Keratinocyte (primary cell): ENCODE results near the gene MIDN. TPM values are rescaled to one million over a fixed set of nuclear protein-coding genes. Genes with fewer than 3 reads are reported as not detected.

ENCODE experiments used
- DNase-seq: peaks from one replicate; pipeline ENCODE4 v3.0.0-alpha.2; 2011; ENCODE audit warnings: low read depth, missing footprints, low spot score
- FAIRE-seq: peaks from 2 replicates; lab custom pipeline; 2011; peaks lifted over from hg19 to GRCh38; lab: Jason Lieb, UNC
- H2AFZ ChIP-seq: 2 replicates; pipeline ENCODE4 v1.6.0; 2012; ENCODE audit warnings: low read length, control low read depth, inconsistent platforms; ENCODE audit not compliant: control insufficient read depth
- H3K27ac ChIP-seq: 2 replicates; pipeline ENCODE4 v1.5.1; 2011; ENCODE audit warnings: low read length; ENCODE audit not compliant: control insufficient read depth, insufficient read depth
- H3K27me3 ChIP-seq: 3 replicates; pipeline ENCODE4 v1.6.0; 2011; ENCODE audit warnings: low read length; ENCODE audit not compliant: control insufficient read depth, insufficient read depth; ENCODE audit errors: extremely low read depth
- H3K36me3 ChIP-seq, 2 experiments: 2 replicates in 1 of 2; 3 replicates in 1 of 2; pipeline ENCODE4 v1.5.1; 2011; ENCODE audit warnings: low read length in 2 of 2, mild to moderate bottlenecking in 1 of 2; ENCODE audit not compliant: control insufficient read depth in 2 of 2, insufficient read depth in 2 of 2; ENCODE audit errors: extremely low read depth in 1 of 2
- H3K4me1 ChIP-seq: 3 replicates; pipeline ENCODE4 v1.5.1; 2011; ENCODE audit warnings: low read length; ENCODE audit not compliant: control insufficient read depth, insufficient read depth; ENCODE audit errors: extremely low read depth
- H3K4me2 ChIP-seq: 3 replicates; pipeline ENCODE4 v1.6.0; 2011; ENCODE audit warnings: low read depth, low read length; ENCODE audit not compliant: control insufficient read depth, insufficient read depth; ENCODE audit errors: extremely low read depth
- H3K4me3 ChIP-seq, 3 experiments: fragments of 200-600 bp in 1 of 3; sonication (generic) in 1 of 3; 2 replicates in 2 of 3; 3 replicates in 1 of 3; pipeline ENCODE4 v1.5.1; 2011 to 2016; ENCODE audit warnings: low read length in 3 of 3, mild to moderate bottlenecking in 3 of 3, control low read depth in 2 of 3, inconsistent platforms in 1 of 3, low read depth in 1 of 3, mixed read lengths in 1 of 3, mixed run types in 1 of 3, moderate library complexity in 1 of 3; ENCODE audit not compliant: control insufficient read depth in 2 of 3, insufficient read depth in 2 of 3; ENCODE audit errors: extremely low read depth in 1 of 3
- H3K79me2 ChIP-seq: 2 replicates; pipeline ENCODE4 v1.6.0; 2012; ENCODE audit warnings: low read length; ENCODE audit not compliant: control insufficient read depth, insufficient read depth
- H3K9ac ChIP-seq: 3 replicates; pipeline ENCODE4 v1.6.0; 2011; ENCODE audit warnings: low read length; ENCODE audit not compliant: control insufficient read depth, insufficient read depth; ENCODE audit errors: extremely low read depth
- H3K9me1 ChIP-seq: 3 replicates; pipeline ENCODE4 v1.6.0; 2011; ENCODE audit warnings: low read length; ENCODE audit not compliant: control insufficient read depth, insufficient read depth; ENCODE audit errors: extremely low read depth
- H3K9me3 ChIP-seq: 2 replicates; pipeline ENCODE4 v1.5.1; 2012; ENCODE audit warnings: low read depth, low read length; ENCODE audit not compliant: control insufficient read depth
- H4K20me1 ChIP-seq: 3 replicates; pipeline ENCODE4 v1.6.0; 2011; ENCODE audit warnings: low read length; ENCODE audit not compliant: control insufficient read depth, insufficient read depth; ENCODE audit errors: extremely low read depth
- EZH2 ChIP-seq: IDR thresholded peaks from one replicate; pipeline ENCODE4 v1.6.1; 2012; ENCODE audit warnings: inconsistent platforms, mild to moderate bottlenecking, low read length, moderate library complexity
- dilution Hi-C: fragments of 300-500 bp; cut with MboI; formaldehyde crosslinking; loops from one replicate; pipeline ENCODE4 v1.7.0; 2020; ENCODE audit warnings: low sequenced_read_pairs; ENCODE audit not compliant: extremely low pct_ligation_motif_present
- polyA plus RNA-seq, 5 experiments: library from polyadenylated mRNA; depleted of rRNA in 3 of 5; stranded (reverse) in 3 of 5; stranded (forward) in 1 of 5; unstranded in 1 of 5; fragments of >200 nt; gene quantifications; 1 replicate in 1 of 5; 2 replicates in 3 of 5; 3 replicates in 1 of 5; pipeline versions ENCODE4 v1.2.1 to v1.2.3, GENCODE V29; 2011 to 2012; ENCODE audit warnings: missing spikeins in 2 of 5, low read depth in 1 of 5, low replicate concordance in 1 of 5
- TF ChIP-seq, protein P1 (sequence below), 3 experiments: IDR thresholded peaks in 1 of 3; conservative IDR thresholded peaks in 1 of 3; optimal IDR thresholded peaks in 1 of 3; 2 replicates in 2 of 3; 3 replicates in 1 of 3; pipeline versions ENCODE3 to v1.5.1; 2011; ENCODE audit warnings: low read length in 3 of 3, mild to moderate bottlenecking in 3 of 3, moderate library complexity in 2 of 3, control low read depth in 1 of 3, inconsistent platforms in 1 of 3; ENCODE audit not compliant: insufficient read depth in 2 of 3; ENCODE audit errors: extremely low read depth in 1 of 3

MIDN gene
- polyA plus RNA-seq, 1 donor (not counting 4 experiments of a cell fraction or from before 2014, with no cell fraction given): 4.7 TPM

DNA sequence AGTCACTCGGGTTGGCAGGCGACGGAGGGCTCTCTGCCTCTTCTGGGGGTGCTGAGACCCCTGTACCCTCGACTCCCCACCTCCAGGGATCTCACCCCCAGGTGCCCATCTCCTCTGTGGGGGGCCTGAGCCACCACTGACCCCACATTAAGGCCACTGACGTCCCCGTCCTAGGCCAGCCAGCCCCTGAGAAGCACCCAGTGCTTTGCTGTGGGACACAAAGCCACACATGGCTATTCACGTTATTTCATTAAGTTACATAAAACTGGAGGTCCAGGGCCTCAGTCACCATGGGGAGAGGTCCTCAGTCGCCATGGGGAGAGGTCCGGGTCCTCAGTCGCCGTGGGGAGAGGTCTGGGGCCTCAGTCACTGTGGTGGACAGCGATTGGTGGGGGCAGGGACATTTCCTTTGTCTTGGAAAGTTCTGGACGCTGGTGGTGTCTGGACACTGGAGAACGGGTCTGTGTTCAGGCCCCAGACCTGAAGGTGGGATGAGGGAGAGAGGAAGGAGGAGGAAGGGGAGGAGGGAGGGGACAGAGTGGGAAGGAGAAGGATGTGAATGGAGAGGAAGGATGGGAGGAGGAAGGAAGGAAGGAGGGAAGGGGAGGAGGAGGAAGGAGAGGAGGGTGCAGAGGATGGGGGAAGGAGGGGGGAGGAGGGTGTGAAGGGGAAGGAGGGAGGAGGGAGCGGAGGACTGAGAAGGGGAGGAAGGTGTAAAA is 33.3 kb downstream of the MIDN start:
- H3K27ac ChIP-seq: no peak overlapping the region
- no peaks in the 10 kb centered on the region for H3K9me3 ChIP-seq
- H2AFZ ChIP-seq: no peak overlapping the region
- H3K36me3 ChIP-seq: peaks cover 7 to 19% of the 10 kb centered on the region in 2 experiments
- dilution Hi-C loops: no loop called here
- FAIRE-seq (no peak), DNase-seq (no peak)
- no peak overlapping the region for H3K9ac ChIP-seq
- no peaks in the 10 kb centered on the region for H3K9me1 ChIP-seq
- H3K79me2 ChIP-seq: peaks cover under 1% of the 10 kb centered on the region
- no peak overlapping the region for H3K4me3 ChIP-seq
- TF ChIP-seq, protein P1, sequence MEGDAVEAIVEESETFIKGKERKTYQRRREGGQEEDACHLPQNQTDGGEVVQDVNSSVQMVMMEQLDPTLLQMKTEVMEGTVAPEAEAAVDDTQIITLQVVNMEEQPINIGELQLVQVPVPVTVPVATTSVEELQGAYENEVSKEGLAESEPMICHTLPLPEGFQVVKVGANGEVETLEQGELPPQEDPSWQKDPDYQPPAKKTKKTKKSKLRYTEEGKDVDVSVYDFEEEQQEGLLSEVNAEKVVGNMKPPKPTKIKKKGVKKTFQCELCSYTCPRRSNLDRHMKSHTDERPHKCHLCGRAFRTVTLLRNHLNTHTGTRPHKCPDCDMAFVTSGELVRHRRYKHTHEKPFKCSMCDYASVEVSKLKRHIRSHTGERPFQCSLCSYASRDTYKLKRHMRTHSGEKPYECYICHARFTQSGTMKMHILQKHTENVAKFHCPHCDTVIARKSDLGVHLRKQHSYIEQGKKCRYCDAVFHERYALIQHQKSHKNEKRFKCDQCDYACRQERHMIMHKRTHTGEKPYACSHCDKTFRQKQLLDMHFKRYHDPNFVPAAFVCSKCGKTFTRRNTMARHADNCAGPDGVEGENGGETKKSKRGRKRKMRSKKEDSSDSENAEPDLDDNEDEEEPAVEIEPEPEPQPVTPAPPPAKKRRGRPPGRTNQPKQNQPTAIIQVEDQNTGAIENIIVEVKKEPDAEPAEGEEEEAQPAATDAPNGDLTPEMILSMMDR (optimal IDR thresholded peaks at IDR 0.05 in 1 of 3, IDR thresholded peaks at IDR 0.05 in 1 of 3, conservative IDR thresholded peaks at IDR 0.05 in 1 of 3; ENCODE audit: extremely low read depth in 1 of 3, insufficient read depth in 2 of 3, low read length in 3 of 3): no peak
- TF ChIP-seq EZH2: no peak
- H4K20me1 ChIP-seq: peaks cover 14% of the 10 kb centered on the region
- no peaks in the 10 kb centered on the region for H3K4me1 ChIP-seq
- peaks cover 33% of the 10 kb centered on the region for H3K27me3 ChIP-seq
- no peak overlapping the region for H3K4me2 ChIP-seq

GRCh38 chr19:1282588-1283206 is 34.3 kb downstream of the MIDN start:
- Histone ChIP-seq H3K4me1 (no peaks in the 10 kb centered on the region), H4K20me1 (peaks cover 14% of the 10 kb centered on the region), H3K9me1 (no peaks in the 10 kb centered on the region), H3K27me3 (peaks cover 43% of the 10 kb centered on the region), H3K4me2 (no peak overlapping the region), H3K4me3 (no peak overlapping the region), H3K27ac (no peak overlapping the region), H3K9me3 (no peaks in the 10 kb centered on the region), H3K79me2 (no peaks in the 10 kb centered on the region), H3K36me3 (peaks cover 7 to 14% of the 10 kb centered on the region in 2 experiments), H2AFZ (no peak overlapping the region), H3K9ac (no peak overlapping the region)
- no peak for FAIRE-seq
- DNase-seq: no peak
- TF ChIP-seq, protein P1 (optimal IDR thresholded peaks at IDR 0.05 in 1 of 3, IDR thresholded peaks at IDR 0.05 in 1 of 3, conservative IDR thresholded peaks at IDR 0.05 in 1 of 3; ENCODE audit: extremely low read depth in 1 of 3, insufficient read depth in 2 of 3, low read length in 3 of 3): no peak
- no peak for TF ChIP-seq EZH2
- dilution Hi-C loops: no loop called here
